WERI-Rb-1 (cell line): ENCODE results near the gene ZNF630.

Source experiments
- DNase-seq: peaks from one replicate; pipeline ENCODE4 v3.0.0-alpha.2; 2020
- H3K27ac ChIP-seq: fragments of 250-450 bp; sonication (Bioruptor Pico); 2 replicates; pipeline ENCODE4 v1.5.1; 2020; ENCODE audit warnings: mild to moderate bottlenecking, moderate library complexity
- H3K27me3 ChIP-seq: fragments of 250-450 bp; sonication (Bioruptor Pico); 2 replicates; pipeline ENCODE4 v1.5.1; 2021; ENCODE audit warnings: mild to moderate bottlenecking, low read depth, moderate library complexity; ENCODE audit not compliant: insufficient read depth, severe bottlenecking
- H3K36me3 ChIP-seq: fragments of 250-450 bp; sonication (Bioruptor Pico); 2 replicates; pipeline ENCODE4 v1.5.1; 2020; ENCODE audit warnings: mild to moderate bottlenecking, moderate library complexity
- H3K4me3 ChIP-seq: 2 replicates; pipeline ENCODE4 v1.5.1; 2011; ENCODE audit warnings: low read depth, mild to moderate bottlenecking, control low read depth, low read length
- H3K9me3 ChIP-seq: fragments of 250-450 bp; sonication (Bioruptor Pico); 2 replicates; pipeline ENCODE4 v1.5.1; 2021; ENCODE audit warnings: mild to moderate bottlenecking, moderate library complexity; ENCODE audit not compliant: severe bottlenecking
- CTCF ChIP-seq: IDR thresholded peaks from 2 replicates; pipeline ENCODE4 v1.5.1; 2011; ENCODE audit warnings: low read depth, mild to moderate bottlenecking, control low read depth, inconsistent platforms, low read length

Gene ZNF630

GRCh38 chrX:48086082-48086481 is 14.6 kb upstream of the ZNF630 start:
- Histone ChIP-seq H3K9me3 (no peaks in the 10 kb centered on the region), H3K36me3 (no peaks in the 10 kb centered on the region), H3K27me3 (no peaks in the 10 kb centered on the region), H3K4me3 (no peak overlapping the region), H3K27ac (peak overlapping the region; percentile 12)
- no peak for TF ChIP-seq CTCF
- DNase-seq, result no peak

GRCh38 chrX:48083706-48084105 is 12.3 kb upstream of the ZNF630 start:
- Histone ChIP-seq H3K4me3 (no peak overlapping the region), H3K36me3 (no peaks in the 10 kb centered on the region), H3K9me3 (no peaks in the 10 kb centered on the region), H3K27me3 (no peaks in the 10 kb centered on the region), H3K27ac (peak overlapping the region; percentile 21)
- DNase-seq, result no peak
- no peak for TF ChIP-seq CTCF

GRCh38 chrX:48083212-48083611 is 11.8 kb upstream of the ZNF630 start:
- Histone ChIP-seq H3K36me3 (no peaks in the 10 kb centered on the region), H3K4me3 (no peak overlapping the region), H3K27ac (peak overlapping the region; percentile 21), H3K9me3 (no peaks in the 10 kb centered on the region), H3K27me3 (no peaks in the 10 kb centered on the region)
- peak; percentile 64 for TF ChIP-seq CTCF
- DNase-seq, result peak; percentile 76

- Histone ChIP-seq H3K9me3 (no peaks in the 10 kb centered on the region), H3K4me3 (no peak overlapping the region), H3K36me3 (no peaks in the 10 kb centered on the region), H3K27ac (no peak overlapping the region), H3K27me3 (no peaks in the 10 kb centered on the region)
- DNase-seq, result no peak
- TF ChIP-seq CTCF, result no peak
Measured at GRCh38 chrX:48076343-48076742, 4.9 kb upstream of the ZNF630 start.

- no peaks in the 10 kb centered on the region for H3K36me3 ChIP-seq
- no peaks in the 10 kb centered on the region for H3K9me3 ChIP-seq
- peak overlapping the region; percentile 93 for H3K27ac ChIP-seq
- no peak for TF ChIP-seq CTCF
- no peaks in the 10 kb centered on the region for H3K27me3 ChIP-seq
- no peak for DNase-seq
- peak overlapping the region; percentile 97 for H3K4me3 ChIP-seq
Measured at GRCh38 chrX:48071986-48072605, 656 bp upstream of the ZNF630 start.
